ENCODE measurements around the gene TBC1D1. TPM values are rescaled to one million over a fixed set of nuclear protein-coding genes. Genes with fewer than 3 reads are reported as not detected.

The TBC1D1 gene
- total and polyA plus RNA-seq, 2 experiments from 2014 or later: 53.9 to 151 TPM

DNA sequence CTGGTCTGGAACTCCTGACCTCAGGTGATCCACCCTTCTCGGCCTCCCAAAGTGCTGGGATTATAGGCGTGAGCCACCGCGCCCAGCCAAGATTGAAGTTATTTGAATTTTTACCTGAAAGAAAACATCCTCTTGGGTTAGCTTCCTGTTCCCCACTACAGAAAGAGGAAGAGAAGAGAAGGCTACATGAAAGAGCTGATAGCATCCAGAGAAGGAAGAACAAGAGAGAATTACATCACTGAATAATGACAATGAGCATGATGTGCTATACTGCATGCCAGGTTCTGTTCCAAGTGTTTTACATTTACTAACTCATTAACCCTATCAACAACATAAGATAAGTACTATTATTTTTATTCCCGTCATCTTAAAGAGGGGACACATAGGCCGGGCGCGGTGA, 11.5 kb upstream of the TBC1D1 start:
- Mint-ChIP-seq H3K4me3 (no peak overlapping the region), H3K9me3 (no peaks in the 10 kb centered on the region), H3K4me1 (peaks cover 5% of the 10 kb centered on the region), H3K27me3 (ENCODE audit: insufficient read depth, low read depth, poor library complexity) (no peaks in the 10 kb centered on the region), H3K36me3 (ENCODE audit: low read depth) (no peaks in the 10 kb centered on the region), H3K27ac (no peak overlapping the region)
- no peak overlapping the region for H2AFZ ChIP-seq
- no peaks in the 10 kb centered on the region for H3K9me2 ChIP-seq (ENCODE audit: insufficient read depth)
- no peaks in the 10 kb centered on the region for H3K79me2 ChIP-seq (replicated peaks; ENCODE audit: insufficient read depth)
- no peaks in the 10 kb centered on the region for H3K27me3 ChIP-seq (ENCODE audit: insufficient read depth)
- DNase-seq (ENCODE audit: low spot score) (no peak), ATAC-seq (no peak)
- H3K4me1 ChIP-seq (ENCODE audit: insufficient read depth): no peaks in the 10 kb centered on the region
- TF ChIP-seq ZNF331 (CRISPR knock-in tag; IDR thresholded peaks at IDR 0.05; ENCODE audit: low read depth) (no peak), STAT1 (IDR thresholded peaks at IDR 0.05; ENCODE audit: unreplicated experiment) (no peak), POLR2AphosphoS5 (IDR thresholded peaks at IDR 0.05; ENCODE audit: low read depth) (no peak), EZH2phosphoT487 (IDR thresholded peaks at IDR 0.05; ENCODE audit: unreplicated experiment) (no peak), CREB1 (CRISPR knock-in tag; IDR thresholded peaks at IDR 0.05; ENCODE audit: low read depth) (no peak), CTCF (conservative IDR thresholded peaks at IDR 0.05; ENCODE audit: low read depth in 2 of 2) (no peak), NANOG (IDR thresholded peaks at IDR 0.05; ENCODE audit: borderline replicate concordance) (no peak), EZH2 (IDR thresholded peaks at IDR 0.05; ENCODE audit: low read depth, unreplicated experiment) (no peak), ZNF114 (CRISPR knock-in tag; IDR thresholded peaks at IDR 0.05) (no peak)
- TF ChIP-seq, protein P1, sequence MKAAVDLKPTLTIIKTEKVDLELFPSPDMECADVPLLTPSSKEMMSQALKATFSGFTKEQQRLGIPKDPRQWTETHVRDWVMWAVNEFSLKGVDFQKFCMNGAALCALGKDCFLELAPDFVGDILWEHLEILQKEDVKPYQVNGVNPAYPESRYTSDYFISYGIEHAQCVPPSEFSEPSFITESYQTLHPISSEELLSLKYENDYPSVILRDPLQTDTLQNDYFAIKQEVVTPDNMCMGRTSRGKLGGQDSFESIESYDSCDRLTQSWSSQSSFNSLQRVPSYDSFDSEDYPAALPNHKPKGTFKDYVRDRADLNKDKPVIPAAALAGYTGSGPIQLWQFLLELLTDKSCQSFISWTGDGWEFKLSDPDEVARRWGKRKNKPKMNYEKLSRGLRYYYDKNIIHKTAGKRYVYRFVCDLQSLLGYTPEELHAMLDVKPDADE (IDR thresholded peaks at IDR 0.05): no peak
- TF ChIP-seq, protein P2, sequence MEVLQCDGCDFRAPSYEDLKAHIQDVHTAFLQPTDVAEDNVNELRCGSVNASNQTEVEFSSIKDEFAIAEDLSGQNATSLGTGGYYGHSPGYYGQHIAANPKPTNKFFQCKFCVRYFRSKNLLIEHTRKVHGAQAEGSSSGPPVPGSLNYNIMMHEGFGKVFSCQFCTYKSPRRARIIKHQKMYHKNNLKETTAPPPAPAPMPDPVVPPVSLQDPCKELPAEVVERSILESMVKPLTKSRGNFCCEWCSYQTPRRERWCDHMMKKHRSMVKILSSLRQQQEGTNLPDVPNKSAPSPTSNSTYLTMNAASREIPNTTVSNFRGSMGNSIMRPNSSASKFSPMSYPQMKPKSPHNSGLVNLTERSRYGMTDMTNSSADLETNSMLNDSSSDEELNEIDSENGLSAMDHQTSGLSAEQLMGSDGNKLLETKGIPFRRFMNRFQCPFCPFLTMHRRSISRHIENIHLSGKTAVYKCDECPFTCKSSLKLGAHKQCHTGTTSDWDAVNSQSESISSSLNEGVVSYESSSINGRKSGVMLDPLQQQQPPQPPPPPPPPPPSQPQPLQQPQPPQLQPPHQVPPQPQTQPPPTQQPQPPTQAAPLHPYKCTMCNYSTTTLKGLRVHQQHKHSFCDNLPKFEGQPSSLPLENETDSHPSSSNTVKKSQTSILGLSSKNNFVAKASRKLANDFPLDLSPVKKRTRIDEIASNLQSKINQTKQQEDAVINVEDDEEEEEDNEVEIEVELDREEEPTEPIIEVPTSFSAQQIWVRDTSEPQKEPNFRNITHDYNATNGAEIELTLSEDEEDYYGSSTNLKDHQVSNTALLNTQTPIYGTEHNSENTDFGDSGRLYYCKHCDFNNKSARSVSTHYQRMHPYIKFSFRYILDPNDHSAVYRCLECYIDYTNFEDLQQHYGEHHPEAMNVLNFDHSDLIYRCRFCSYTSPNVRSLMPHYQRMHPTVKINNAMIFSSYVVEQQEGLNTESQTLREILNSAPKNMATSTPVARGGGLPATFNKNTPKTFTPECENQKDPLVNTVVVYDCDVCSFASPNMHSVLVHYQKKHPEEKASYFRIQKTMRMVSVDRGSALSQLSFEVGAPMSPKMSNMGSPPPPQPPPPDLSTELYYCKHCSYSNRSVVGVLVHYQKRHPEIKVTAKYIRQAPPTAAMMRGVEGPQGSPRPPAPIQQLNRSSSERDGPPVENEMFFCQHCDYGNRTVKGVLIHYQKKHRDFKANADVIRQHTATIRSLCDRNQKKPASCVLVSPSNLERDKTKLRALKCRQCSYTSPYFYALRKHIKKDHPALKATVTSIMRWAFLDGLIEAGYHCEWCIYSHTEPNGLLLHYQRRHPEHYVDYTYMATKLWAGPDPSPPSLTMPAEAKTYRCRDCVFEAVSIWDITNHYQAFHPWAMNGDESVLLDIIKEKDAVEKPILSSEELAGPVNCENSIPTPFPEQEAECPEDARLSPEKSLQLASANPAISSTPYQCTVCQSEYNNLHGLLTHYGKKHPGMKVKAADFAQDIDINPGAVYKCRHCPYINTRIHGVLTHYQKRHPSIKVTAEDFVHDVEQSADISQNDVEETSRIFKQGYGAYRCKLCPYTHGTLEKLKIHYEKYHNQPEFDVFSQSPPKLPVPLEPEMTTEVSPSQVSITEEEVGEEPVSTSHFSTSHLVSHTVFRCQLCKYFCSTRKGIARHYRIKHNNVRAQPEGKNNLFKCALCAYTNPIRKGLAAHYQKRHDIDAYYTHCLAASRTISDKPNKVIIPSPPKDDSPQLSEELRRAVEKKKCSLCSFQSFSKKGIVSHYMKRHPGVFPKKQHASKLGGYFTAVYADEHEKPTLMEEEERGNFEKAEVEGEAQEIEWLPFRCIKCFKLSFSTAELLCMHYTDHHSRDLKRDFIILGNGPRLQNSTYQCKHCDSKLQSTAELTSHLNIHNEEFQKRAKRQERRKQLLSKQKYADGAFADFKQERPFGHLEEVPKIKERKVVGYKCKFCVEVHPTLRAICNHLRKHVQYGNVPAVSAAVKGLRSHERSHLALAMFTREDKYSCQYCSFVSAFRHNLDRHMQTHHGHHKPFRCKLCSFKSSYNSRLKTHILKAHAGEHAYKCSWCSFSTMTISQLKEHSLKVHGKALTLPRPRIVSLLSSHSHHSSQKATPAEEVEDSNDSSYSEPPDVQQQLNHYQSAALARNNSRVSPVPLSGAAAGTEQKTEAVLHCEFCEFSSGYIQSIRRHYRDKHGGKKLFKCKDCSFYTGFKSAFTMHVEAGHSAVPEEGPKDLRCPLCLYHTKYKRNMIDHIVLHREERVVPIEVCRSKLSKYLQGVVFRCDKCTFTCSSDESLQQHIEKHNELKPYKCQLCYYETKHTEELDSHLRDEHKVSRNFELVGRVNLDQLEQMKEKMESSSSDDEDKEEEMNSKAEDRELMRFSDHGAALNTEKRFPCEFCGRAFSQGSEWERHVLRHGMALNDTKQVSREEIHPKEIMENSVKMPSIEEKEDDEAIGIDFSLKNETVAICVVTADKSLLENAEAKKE (CRISPR knock-in tag; IDR thresholded peaks at IDR 0.05): no peak
- H3K4me3 ChIP-seq: no peak overlapping the region
- H3K27ac ChIP-seq (ENCODE audit: low read depth): no peak overlapping the region
- H3K36me3 ChIP-seq (ENCODE audit: insufficient read depth): no peaks in the 10 kb centered on the region
- H3K4me2 ChIP-seq: no peak overlapping the region
- H4K20me1 ChIP-seq (replicated peaks; ENCODE audit: insufficient read depth): no peaks in the 10 kb centered on the region
- no peaks in the 10 kb centered on the region for H3F3A ChIP-seq (replicated peaks; ENCODE audit: low read depth)

Measured in GM23338 (cell line).